Body of pancreas (tissue), 4 donors: ENCODE measurements around the gene AP4E1. TPM values are rescaled to one million over a fixed set of nuclear protein-coding genes. Genes with fewer than 3 reads are reported as not detected.
A peak's percentile ranks its signal among the peaks of the same experiment; 100 is the strongest.
"Not testable (repeated sequence)": the region's sequence is repeated elsewhere in the genome, so short reads cannot be mapped to it uniquely, and the experiment has no call there.

ENCODE experiments used
- ATAC-seq: fragments of 150-250 bp; one replicate; pipeline ENCODE4 v1.9.1; 2016
- DNase-seq, 4 donors: peaks; one replicate each; pipeline ENCODE4 v3.0.0-alpha.2; 2019
- H3K27ac ChIP-seq, 4 donors: fragments of 200-600 bp; sonication (generic); 1 replicate in 3 of 4; 2 replicates in 1 of 4; pipeline versions ENCODE4 v1.5.1 to v1.6.1; 2016 to 2019; ENCODE audit warnings: mild to moderate bottlenecking in 1 of 4, mixed read lengths in 1 of 4, moderate library complexity in 1 of 4
- H3K27me3 ChIP-seq, 2 donors: fragments of 200-600 bp; sonication (generic); one replicate each; pipeline ENCODE4 v1.6.0; 2016; ENCODE audit warnings: mild to moderate bottlenecking in 1 of 2
- H3K36me3 ChIP-seq, 2 donors: fragments of 200-600 bp; sonication (generic); replicated peaks in 1 of 2; 2 replicates each; pipeline ENCODE4 v1.5.1; 2016; ENCODE audit warnings: low read depth in 2 of 2; ENCODE audit not compliant: insufficient read depth in 1 of 2
- H3K4me1 ChIP-seq: fragments of 200-600 bp; sonication (generic); one replicate; pipeline ENCODE4 v1.6.0; 2016
- H3K4me3 ChIP-seq, 2 donors: fragments of 200-600 bp; sonication (generic); 1 replicate in 1 of 2; 2 replicates in 1 of 2; pipeline ENCODE4 v1.5.1; 2016 to 2019
- H3K9me3 ChIP-seq, 3 donors: fragments of 200-600 bp; sonication (generic); 1 replicate in 2 of 3; 2 replicates in 1 of 3; pipeline ENCODE4 v1.5.1; 2016
- CTCF ChIP-seq, 7 experiments: fragments of 450-650 bp in 4 of 7; fragments of 200-600 bp in 3 of 7; sonication (generic) in 3 of 7; IDR thresholded peaks; one replicate each; pipeline ENCODE4 v1.5.1; 2016 to 2019; ENCODE audit warnings: antibody characterized with exemption in 7 of 7
- POLR2A ChIP-seq, 3 donors: fragments of 450-650 bp; IDR thresholded peaks; one replicate each; pipeline ENCODE4 v1.6.1; 2016; ENCODE audit warnings: antibody characterized with exemption in 3 of 3, mild to moderate bottlenecking in 2 of 3
- WGBS, 2 donors: methylation state at CpG; one replicate each; pipeline ENCODE4 v1.1.5; 2017; 5-methylcytosine and 5-hydroxymethylcytosine counted together
- intact Hi-C: fragments of 100-400 bp; cut with DNase I; formaldehyde crosslinking; loops from one replicate; pipeline ENCODE4 v1.15.1; 2023
- total RNA-seq, 2 donors: library from RNA; depleted of rRNA; stranded (reverse); fragments of >200 nt; gene quantifications; one replicate each; pipeline ENCODE4 v1.1.0, GENCODE V29; 2016

Gene AP4E1
- total RNA-seq, 2 donors from 2014 or later = 3.4 to 3.6 TPM

- TF ChIP-seq CTCF (IDR thresholded peaks at IDR 0.05) = no peak
- TF ChIP-seq POLR2A (IDR thresholded peaks at IDR 0.05) = no peak
- Histone ChIP-seq H3K36me3 (peaks cover 0 to 4% of the 10 kb centered on the region in 2 donors), H3K9me3 (no peaks in the 10 kb centered on the region), H3K27me3 (no peaks in the 10 kb centered on the region), H3K4me3 (no peak overlapping the region), H3K27ac (no peak overlapping the region), H3K4me1 (no peaks in the 10 kb centered on the region)
- DNase-seq = no peak
- intact Hi-C loops = no loop called here
- ATAC-seq = no peak
These were observed 35.2 kb downstream of the AP4E1 start for GRCh38 chr15:50943638-50944037.

DNA sequence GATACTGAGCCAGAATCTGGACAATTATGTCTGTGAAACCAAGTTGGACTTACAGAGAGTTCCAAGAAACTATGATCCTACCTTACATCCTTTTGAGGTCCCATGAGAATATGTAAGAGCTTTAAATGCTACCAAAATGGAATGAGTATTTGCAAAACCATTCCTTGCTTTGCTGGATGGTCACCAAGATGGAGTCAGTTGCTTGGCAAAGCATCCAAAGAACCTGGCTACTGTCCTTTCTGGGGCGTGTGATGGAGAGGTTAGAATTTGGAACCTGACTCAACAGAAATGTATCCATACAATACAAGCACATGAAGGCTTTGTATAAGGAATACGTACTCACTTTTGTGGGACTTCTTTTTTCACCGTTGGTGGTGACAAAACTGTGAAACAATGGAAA lies 36.2 kb downstream of the AP4E1 start:
- TF ChIP-seq POLR2A (IDR thresholded peaks at IDR 0.05) = no peak
- TF ChIP-seq CTCF (IDR thresholded peaks at IDR 0.05) = no peak
- Histone ChIP-seq H3K4me3 (no peak overlapping the region), H3K9me3 (no peaks in the 10 kb centered on the region), H3K27ac (no peak overlapping the region), H3K27me3 (no peaks in the 10 kb centered on the region), H3K36me3 (peaks cover 0 to 4% of the 10 kb centered on the region in 2 donors), H3K4me1 (no peaks in the 10 kb centered on the region)
- intact Hi-C loops = no loop called here
- no peak for DNase-seq
- ATAC-seq = no peak
- 91 to 95% methylated on average over 3 of the region's 3 CpGs for WGBS, 2 donors

DNA sequence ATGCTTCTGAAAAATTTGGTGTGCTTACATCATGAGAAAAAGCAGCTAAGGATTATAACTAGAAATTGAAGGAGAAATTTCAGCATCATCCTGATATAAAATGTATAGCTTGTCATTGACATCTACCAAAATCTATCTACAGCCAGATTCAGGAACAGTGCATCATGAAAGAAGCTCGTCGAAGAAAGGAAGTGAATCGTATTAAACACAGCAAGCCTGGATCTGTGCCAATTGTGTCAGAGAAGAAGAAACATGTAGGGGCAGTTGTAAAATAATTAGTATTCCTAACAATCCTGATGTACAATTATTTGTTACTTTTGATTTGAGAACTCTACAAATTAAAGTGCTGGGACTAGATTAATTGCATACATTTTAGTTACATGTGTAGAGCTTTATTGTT lies 37.2 kb downstream of the AP4E1 start:
- intact Hi-C loops = no loop called here
- Histone ChIP-seq H3K36me3 (peaks cover 4 to 7% of the 10 kb centered on the region in 2 donors), H3K4me1 (no peaks in the 10 kb centered on the region), H3K4me3 (no peak overlapping the region), H3K27me3 (no peaks in the 10 kb centered on the region), H3K27ac (no peak overlapping the region), H3K9me3 (no peaks in the 10 kb centered on the region)
- no peak for TF ChIP-seq POLR2A (IDR thresholded peaks at IDR 0.05)
- TF ChIP-seq CTCF (IDR thresholded peaks at IDR 0.05) = no peak
- WGBS, 2 donors = 60 to 69% methylated on average over 3 of the region's 3 CpGs
- ATAC-seq (no peak), DNase-seq (peak in 1 of 4 donors; percentile 7)

DNA sequence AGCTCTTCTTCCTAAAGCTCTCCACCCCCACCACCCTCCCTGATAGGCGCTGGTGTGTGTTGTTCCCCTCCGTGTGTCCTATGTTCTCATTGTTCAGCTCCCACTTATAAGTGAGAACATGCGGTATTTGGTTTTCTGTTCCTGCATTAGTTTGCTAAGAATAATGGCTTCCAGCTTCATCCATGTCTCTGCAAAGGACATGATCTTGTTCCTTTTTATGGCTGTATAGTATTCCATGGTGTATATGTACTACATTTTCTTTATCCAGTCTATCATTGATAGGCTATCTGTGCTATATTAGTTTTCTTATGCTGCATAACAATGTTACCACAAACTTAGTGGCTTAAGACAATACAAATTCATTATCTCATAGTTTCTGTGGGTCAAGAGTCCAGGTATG lies 42.3 kb downstream of the AP4E1 start:
- H3K9me3 ChIP-seq, H3K27ac ChIP-seq, intact Hi-C loops, DNase-seq, H3K4me1 ChIP-seq, H3K36me3 ChIP-seq, ATAC-seq, H3K4me3 ChIP-seq, H3K27me3 ChIP-seq: not testable (repeated sequence)
- WGBS, 2 donors = 92 to 98% methylated on average over 3 of the region's 3 CpGs

DNA sequence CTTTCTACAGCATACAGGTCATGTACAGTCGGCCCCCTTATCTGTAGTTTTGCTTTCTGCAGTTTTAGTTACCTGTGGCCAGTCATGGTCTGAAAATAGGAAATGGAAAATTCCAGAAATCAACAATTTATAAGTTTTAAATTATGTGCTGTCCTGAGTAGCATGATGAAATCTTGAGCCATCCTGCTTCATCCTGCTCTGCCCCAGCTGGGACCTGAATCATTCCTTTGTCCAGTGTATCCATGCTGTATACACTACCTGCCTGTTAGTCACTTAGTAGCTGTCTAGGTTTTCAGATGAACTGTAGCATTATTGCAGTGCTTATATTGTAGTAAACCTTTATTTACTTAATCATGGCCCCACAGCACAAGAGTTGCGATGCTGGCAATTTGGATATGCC lies 44.8 kb downstream of the AP4E1 start:
- H3K27ac ChIP-seq = no peak overlapping the region
- ATAC-seq = no peak
- no peaks in the 10 kb centered on the region for H3K9me3 ChIP-seq
- H3K36me3 ChIP-seq = peaks cover 4 to 6% of the 10 kb centered on the region in 2 donors
- no peaks in the 10 kb centered on the region for H3K27me3 ChIP-seq
- no peak overlapping the region for H3K4me3 ChIP-seq
- WGBS, 2 donors = 95 to 98% methylated on average over 2 of the region's 2 CpGs
- no peak for DNase-seq
- intact Hi-C loops = no loop called here
- TF ChIP-seq CTCF (IDR thresholded peaks at IDR 0.05) (no peak), POLR2A (IDR thresholded peaks at IDR 0.05) (no peak)
- no peaks in the 10 kb centered on the region for H3K4me1 ChIP-seq

DNA sequence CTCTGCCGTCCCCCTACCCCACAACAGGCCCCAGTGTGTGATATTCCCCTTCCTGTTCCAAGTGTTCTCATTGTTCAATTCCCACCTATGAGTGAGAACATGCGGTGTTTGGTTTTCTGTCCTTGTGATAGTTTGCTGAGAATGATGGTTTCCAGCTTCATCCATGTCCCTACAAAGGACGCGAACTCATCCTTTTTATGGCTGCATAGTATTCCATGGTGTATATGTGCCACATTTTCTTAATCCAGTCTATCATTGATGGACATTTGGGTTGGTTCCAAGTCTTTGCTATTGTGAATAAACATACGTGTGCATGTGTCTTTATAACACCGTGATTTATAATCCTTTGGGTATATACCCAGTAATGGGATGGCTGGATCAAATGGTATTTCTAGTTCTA lies 46.4 kb downstream of the AP4E1 start:
- intact Hi-C loops, H3K4me3 ChIP-seq, H3K9me3 ChIP-seq, DNase-seq, ATAC-seq, H3K27ac ChIP-seq, H3K4me1 ChIP-seq, H3K27me3 ChIP-seq: not testable (repeated sequence)
- whole genome bisulfite sequencing, 2 donors = 95 to 96% methylated on average over 6 of the region's 6 CpGs
- H3K36me3 ChIP-seq = peaks cover 11 to 12% of the 10 kb centered on the region in 2 donors
